BJ (cell line): ENCODE measurements around the gene EPM2AIP1. TPM values are rescaled to one million over a fixed set of nuclear protein-coding genes. Genes with fewer than 3 reads are reported as not detected.

Experiments used
- CTCF ChIA-PET: fragments of 350-600 bp; formaldehyde crosslinking; extraction: SDS; loops from one replicate; lab custom pipeline; 2021; ENCODE audit warnings: antibody characterized with exemption, inconsistent platforms; lab: Yijun Ruan, JAX
- POLR2A ChIA-PET: fragments of 300-600 bp; sonication (Branson Sonifier 250); formaldehyde crosslinking; extraction: SDS; loops from one replicate; lab custom pipeline; 2021; ENCODE audit warnings: antibody characterized with exemption; lab: Charles Lee
- DNase-seq: peaks from one replicate; pipeline ENCODE4 v3.0.0-alpha.2; 2011; ENCODE audit warnings: low read depth
- H3K27me3 ChIP-seq: 2 replicates; pipeline ENCODE4 v1.6.0; 2011; ENCODE audit warnings: low read length; ENCODE audit not compliant: control insufficient read depth, insufficient read depth
- H3K36me3 ChIP-seq: 2 replicates; pipeline ENCODE4 v1.5.1; 2011; ENCODE audit warnings: low read length; ENCODE audit not compliant: control insufficient read depth, insufficient read depth
- H3K4me3 ChIP-seq: 2 replicates; pipeline ENCODE4 v1.5.1; 2011; ENCODE audit warnings: low read depth, mild to moderate bottlenecking, control low read depth, low read length
- polyA plus RNA-seq: library from polyadenylated mRNA; depleted of rRNA; stranded (reverse); fragments of >200 nt; gene quantifications from 2 replicates; pipeline ENCODE4 v1.2.3, GENCODE V29; 2011
- TF ChIP-seq, protein P1 (sequence below): IDR thresholded peaks from 2 replicates; pipeline ENCODE4 v1.5.1; 2011; ENCODE audit warnings: low read depth, mild to moderate bottlenecking, control low read depth, inconsistent platforms, low read length, moderate library complexity; ENCODE audit not compliant: insufficient read depth

The EPM2AIP1 gene
- polyA plus RNA-seq, 1 experiment = 5.0 TPM

DNA sequence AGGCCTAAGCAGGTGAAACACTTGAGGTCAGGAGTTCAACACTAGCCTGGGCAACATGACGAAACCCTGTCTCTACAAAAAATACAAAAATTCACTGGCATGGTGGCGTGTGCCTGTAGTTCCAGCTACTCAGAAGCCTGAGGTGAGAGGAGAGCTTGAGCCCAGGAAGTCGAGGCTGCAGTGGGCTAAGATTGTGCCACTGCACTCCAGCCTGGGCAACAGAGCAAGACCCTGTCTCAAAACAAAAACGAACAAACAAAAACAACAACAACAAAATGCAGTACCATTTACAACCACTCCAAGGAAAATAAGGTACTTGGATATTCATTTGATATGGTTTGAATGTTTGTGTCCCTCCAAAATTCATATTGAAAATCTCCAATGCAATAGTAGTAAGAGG, 32.4 kb downstream of the EPM2AIP1 start:
- ChIA-PET CTCF (interaction anchor here (0.8 to 3.4 kb wide), 4 partner anchors 10 to 168 kb away, joined by 3 to 22 read pairs (median 19); partner anchors contain the start of gene TRANK1), POLR2A (no interaction called here)
- no peaks in the 10 kb centered on the region; the same call in 1 of the 2 replicates for H3K27me3 ChIP-seq
- TF ChIP-seq, protein P1, sequence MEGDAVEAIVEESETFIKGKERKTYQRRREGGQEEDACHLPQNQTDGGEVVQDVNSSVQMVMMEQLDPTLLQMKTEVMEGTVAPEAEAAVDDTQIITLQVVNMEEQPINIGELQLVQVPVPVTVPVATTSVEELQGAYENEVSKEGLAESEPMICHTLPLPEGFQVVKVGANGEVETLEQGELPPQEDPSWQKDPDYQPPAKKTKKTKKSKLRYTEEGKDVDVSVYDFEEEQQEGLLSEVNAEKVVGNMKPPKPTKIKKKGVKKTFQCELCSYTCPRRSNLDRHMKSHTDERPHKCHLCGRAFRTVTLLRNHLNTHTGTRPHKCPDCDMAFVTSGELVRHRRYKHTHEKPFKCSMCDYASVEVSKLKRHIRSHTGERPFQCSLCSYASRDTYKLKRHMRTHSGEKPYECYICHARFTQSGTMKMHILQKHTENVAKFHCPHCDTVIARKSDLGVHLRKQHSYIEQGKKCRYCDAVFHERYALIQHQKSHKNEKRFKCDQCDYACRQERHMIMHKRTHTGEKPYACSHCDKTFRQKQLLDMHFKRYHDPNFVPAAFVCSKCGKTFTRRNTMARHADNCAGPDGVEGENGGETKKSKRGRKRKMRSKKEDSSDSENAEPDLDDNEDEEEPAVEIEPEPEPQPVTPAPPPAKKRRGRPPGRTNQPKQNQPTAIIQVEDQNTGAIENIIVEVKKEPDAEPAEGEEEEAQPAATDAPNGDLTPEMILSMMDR = no peak
- no peak overlapping the region for H3K4me3 ChIP-seq
- no peak for DNase-seq
- H3K36me3 ChIP-seq = no peaks in the 10 kb centered on the region

DNA sequence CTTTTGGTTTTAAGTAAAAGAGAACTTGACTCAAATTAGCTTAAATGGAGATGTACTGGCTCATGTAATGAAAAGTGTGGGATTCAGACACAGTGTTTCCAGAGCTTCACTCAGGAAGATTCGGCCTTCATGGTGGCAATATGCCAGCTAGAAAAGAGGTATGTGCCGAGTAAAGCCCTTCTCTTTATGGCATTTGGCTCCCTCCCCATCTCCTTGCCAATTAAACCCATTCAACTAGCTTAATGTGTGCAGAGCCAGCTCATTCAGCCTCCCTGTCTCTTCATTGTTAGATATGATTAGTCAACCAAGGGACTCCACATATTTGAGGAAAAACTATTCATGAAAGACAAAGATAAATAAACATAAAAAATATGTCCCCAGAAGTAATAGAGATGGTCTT, 33.1 kb downstream of the EPM2AIP1 start:
- ChIA-PET POLR2A (interaction anchor here (0.6 to 0.7 kb wide), 3 partner anchors 15 to 282 kb away, joined by 5 to 9 read pairs (median 8); partner anchors contain the start of gene TRANK1), CTCF (interaction anchor here (0.8 to 3.4 kb wide), 8 partner anchors 10 to 225 kb away, joined by 3 to 22 read pairs (median 8); partner anchors contain the start of gene TRANK1)
- TF ChIP-seq, protein P1 = no peak
- Histone ChIP-seq H3K27me3 (peaks cover 1% of the 10 kb centered on the region; the same call in 1 of the 2 replicates), H3K4me3 (no peak overlapping the region), H3K36me3 (no peaks in the 10 kb centered on the region)
- no peak for DNase-seq

DNA sequence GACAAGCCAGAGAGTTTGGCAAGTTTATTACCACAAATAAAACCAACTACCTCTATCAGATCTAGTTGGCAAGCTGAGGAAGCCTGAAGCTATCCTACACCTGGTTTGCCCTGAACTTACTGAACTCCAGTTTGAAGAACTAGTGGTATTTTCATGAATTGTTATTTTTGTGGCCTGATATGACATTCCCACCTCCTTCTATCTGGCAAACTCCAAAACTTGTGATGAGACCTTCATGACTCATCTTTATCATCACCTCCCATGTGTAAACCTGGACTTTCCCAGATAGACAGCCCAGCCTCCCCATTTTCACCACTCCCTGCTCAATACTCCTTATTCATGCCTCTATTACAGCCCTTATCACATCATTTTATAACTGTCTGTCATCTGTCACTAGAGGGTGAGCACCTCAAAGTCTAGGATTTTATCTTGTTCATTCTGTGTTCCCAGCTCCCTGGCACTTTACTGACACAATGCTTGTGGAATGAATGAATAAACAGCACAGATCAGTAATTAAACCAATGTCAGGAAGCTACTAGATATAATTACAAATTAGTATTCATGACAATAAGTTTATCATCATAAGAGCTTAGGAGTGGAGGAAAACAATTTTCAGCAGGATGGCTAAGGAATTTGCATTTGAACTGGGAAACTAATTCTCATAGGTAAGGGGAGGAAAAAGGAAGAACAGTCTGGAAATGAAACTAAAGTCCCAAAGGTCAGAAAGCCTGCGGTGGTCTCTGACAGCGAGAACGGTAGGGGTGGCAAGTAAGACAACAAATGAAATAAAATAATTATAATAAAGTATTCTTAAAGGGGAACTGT, 34.9 kb downstream of the EPM2AIP1 start:
- ChIA-PET POLR2A (no interaction called here), CTCF (interaction anchor here (0.6 to 3.4 kb wide), 38 partner anchors 10 to 492 kb away, joined by 3 to 22 read pairs (median 4); partner anchors contain the start of genes EPM2AIP1 and TRANK1)
- Histone ChIP-seq H3K4me3 (no peak overlapping the region), H3K36me3 (no peaks in the 10 kb centered on the region), H3K27me3 (peaks cover 1% of the 10 kb centered on the region; the same call in 1 of the 2 replicates)
- no peak for DNase-seq
- TF ChIP-seq, protein P1 = no peak

DNA sequence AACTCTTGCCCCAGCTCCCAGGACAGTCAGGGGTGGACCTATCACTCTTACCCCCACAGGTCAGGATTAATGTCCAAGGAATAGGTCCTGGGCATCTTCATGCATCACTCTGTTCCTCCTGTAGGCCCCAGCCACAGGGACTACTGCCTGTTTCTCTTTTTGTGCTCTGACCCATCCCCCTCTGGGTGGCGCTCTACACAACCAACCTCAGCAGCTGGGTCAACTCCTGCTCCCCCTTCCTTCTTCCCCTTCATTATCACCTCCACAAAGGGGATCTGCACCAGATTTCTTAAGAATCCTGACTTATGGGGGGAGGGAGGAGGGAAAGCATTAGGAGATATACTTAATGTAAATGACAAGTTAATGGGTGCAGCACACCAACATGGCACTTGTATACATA, 35.9 kb downstream of the EPM2AIP1 start:
- CTCF ChIA-PET = interaction anchor here (0.6 to 3.4 kb wide), 11 partner anchors 12 to 228 kb away, joined by 3 to 22 read pairs (median 11); partner anchors contain the start of genes EPM2AIP1 and TRANK1
- POLR2A ChIA-PET = no interaction called here
- Histone ChIP-seq H3K4me3 (no peak overlapping the region), H3K27me3 (peaks cover 1% of the 10 kb centered on the region; the same call in 1 of the 2 replicates), H3K36me3 (no peaks in the 10 kb centered on the region)
- TF ChIP-seq, protein P1 = 0 out of 2 replicates have a peak, but pooled peaks have one; percentile 13
- DNase-seq = no peak

DNA sequence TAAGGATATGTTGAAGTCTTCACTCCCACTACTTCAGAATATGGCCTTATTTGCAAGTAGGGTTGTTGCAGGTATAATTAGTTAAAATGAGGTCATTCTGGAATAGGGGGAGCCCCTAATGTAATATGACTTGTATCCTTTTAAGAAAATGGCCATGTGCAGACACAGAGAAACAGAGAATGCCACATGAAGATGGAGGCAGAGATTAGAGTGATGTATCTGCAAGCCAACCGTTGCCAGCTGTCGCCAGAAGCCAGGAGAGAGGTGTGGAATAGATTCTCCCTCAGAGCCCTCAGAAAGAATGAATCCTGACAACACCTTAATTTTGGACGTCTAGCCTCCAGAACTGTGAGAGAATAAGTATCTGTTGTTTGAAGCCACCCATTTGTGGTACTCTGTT, 36.8 kb downstream of the EPM2AIP1 start:
- POLR2A ChIA-PET = no interaction called here
- no peaks in the 10 kb centered on the region for H3K36me3 ChIP-seq
- no peak overlapping the region for H3K4me3 ChIP-seq
- DNase-seq = no peak
- peaks cover 1% of the 10 kb centered on the region; the same call in 1 of the 2 replicates for H3K27me3 ChIP-seq
- CTCF ChIA-PET = interaction anchor here (1.1 kb wide), 1 partner anchor 227 kb away, joined by 4 read pairs; no protein-coding TSS in a partner anchor
- TF ChIP-seq, protein P1 = no peak
